ENCODE measurements around the gene TMED8. TPM values are rescaled to one million over a fixed set of nuclear protein-coding genes. Genes with fewer than 3 reads are reported as not detected.

Gene TMED8
- total RNA-seq, 1 experiment from 2014 or later: 10.4 TPM

- no peaks in the 10 kb centered on the region for H3K27me3 Mint-ChIP-seq (ENCODE audit: unreplicated experiment)
- no peaks in the 10 kb centered on the region for H3K9me3 Mint-ChIP-seq (ENCODE audit: low read depth, unreplicated experiment)
- intact Hi-C loops (cut with micrococcal nuclease; ENCODE audit: unreplicated experiment): loop anchor here (5.0 kb wide), 1 partner anchor 133 kb away; the partner anchor contains the start of genes AHSA1 and VIPAS39
Measured at GRCh38 chr14:77324289-77324688, 52.6 kb downstream of the TMED8 start.

GRCh38 chr14:77323571-77323970 is 53.3 kb downstream of the TMED8 start:
- no peaks in the 10 kb centered on the region for H3K9me3 Mint-ChIP-seq (ENCODE audit: low read depth, unreplicated experiment)
- BruUV-seq (replicated peaks): no TSS peak
- H3K27me3 Mint-ChIP-seq (ENCODE audit: unreplicated experiment): no peaks in the 10 kb centered on the region
- no peak for TF ChIP-seq CTCF (IDR thresholded peaks at IDR 0.05; ENCODE audit: unreplicated experiment)
- DNase-seq: no peak
- H3K27ac Mint-ChIP-seq (ENCODE audit: unreplicated experiment): no peak overlapping the region
- H3K4me1 Mint-ChIP-seq (ENCODE audit: low read depth, unreplicated experiment): peaks cover 16% of the 10 kb centered on the region
- intact Hi-C loops (cut with micrococcal nuclease; ENCODE audit: unreplicated experiment): loop anchor here (5.0 kb wide), 1 partner anchor 134 kb away; the partner anchor contains the start of genes AHSA1 and VIPAS39
- CTCF ChIA-PET: interaction anchor here (0.7 kb wide), 1 partner anchor 13 kb away, joined by 5 read pairs; no protein-coding TSS in a partner anchor
- peaks cover 21% of the 10 kb centered on the region for H3K36me3 Mint-ChIP-seq (ENCODE audit: insufficient read depth, unreplicated experiment)
- no peak overlapping the region for H3K4me3 Mint-ChIP-seq (ENCODE audit: low read depth, unreplicated experiment)

More at GRCh38 chr14:77324289-77324688, 52.6 kb downstream of the TMED8 start:
- no TSS peak for BruUV-seq (replicated peaks)
- no peak overlapping the region for H3K4me3 Mint-ChIP-seq (ENCODE audit: low read depth, unreplicated experiment)
- DNase-seq: no peak
- H3K27ac Mint-ChIP-seq (ENCODE audit: unreplicated experiment): no peak overlapping the region
- peaks cover 16% of the 10 kb centered on the region for H3K4me1 Mint-ChIP-seq (ENCODE audit: low read depth, unreplicated experiment)
- CTCF ChIA-PET: no interaction called here
- peaks cover 21% of the 10 kb centered on the region for H3K36me3 Mint-ChIP-seq (ENCODE audit: insufficient read depth, unreplicated experiment)
- TF ChIP-seq CTCF (IDR thresholded peaks at IDR 0.05; ENCODE audit: unreplicated experiment): no peak

- no TSS peak for BruUV-seq (replicated peaks)
- intact Hi-C loops (cut with micrococcal nuclease; ENCODE audit: unreplicated experiment): loop anchor here (5.0 kb wide), 1 partner anchor 134 kb away; the partner anchor contains the start of genes AHSA1 and VIPAS39
- TF ChIP-seq CTCF (IDR thresholded peaks at IDR 0.05; ENCODE audit: unreplicated experiment): no peak
Measured at GRCh38 chr14:77322951-77323350, 53.9 kb downstream of the TMED8 start.

GRCh38 chr14:77322250-77322902 is 54.5 kb downstream of the TMED8 start:
- no peak for TF ChIP-seq CTCF (IDR thresholded peaks at IDR 0.05; ENCODE audit: unreplicated experiment)
- Mint-ChIP-seq H3K27me3 (ENCODE audit: unreplicated experiment) (no peaks in the 10 kb centered on the region), H3K9me3 (ENCODE audit: low read depth, unreplicated experiment) (no peaks in the 10 kb centered on the region), H3K36me3 (ENCODE audit: insufficient read depth, unreplicated experiment) (peaks cover 21% of the 10 kb centered on the region), H3K4me3 (ENCODE audit: low read depth, unreplicated experiment) (peak overlapping the region; percentile 96), H3K27ac (ENCODE audit: unreplicated experiment) (no peak overlapping the region), H3K4me1 (ENCODE audit: low read depth, unreplicated experiment) (peaks cover 26% of the 10 kb centered on the region)
- intact Hi-C loops (cut with micrococcal nuclease; ENCODE audit: unreplicated experiment): loop anchor here (5.0 kb wide), 1 partner anchor 135 kb away; the partner anchor contains the start of genes AHSA1 and VIPAS39
- no TSS peak for BruUV-seq (replicated peaks)
- CTCF ChIA-PET: interaction anchor here (1.5 to 1.8 kb wide), 2 partner anchors 11 to 22 kb away, joined by 6 to 7 read pairs; no protein-coding TSS in a partner anchor
- DNase-seq: no peak

More at GRCh38 chr14:77322951-77323350, 53.9 kb downstream of the TMED8 start:
- Mint-ChIP-seq H3K27me3 (ENCODE audit: unreplicated experiment) (no peaks in the 10 kb centered on the region), H3K27ac (ENCODE audit: unreplicated experiment) (no peak overlapping the region), H3K9me3 (ENCODE audit: low read depth, unreplicated experiment) (no peaks in the 10 kb centered on the region), H3K4me1 (ENCODE audit: low read depth, unreplicated experiment) (peaks cover 20% of the 10 kb centered on the region), H3K36me3 (ENCODE audit: insufficient read depth, unreplicated experiment) (peaks cover 21% of the 10 kb centered on the region), H3K4me3 (ENCODE audit: low read depth, unreplicated experiment) (no peak overlapping the region)
- DNase-seq: no peak
- CTCF ChIA-PET: no interaction called here
